Ovary (tissue), 3 donors: ENCODE results near the gene FOSL2.

Experiments
- CTCF ChIP-seq, 3 donors: fragments of 450-650 bp in 2 of 3; fragments of 200-600 bp in 1 of 3; IDR thresholded peaks; one replicate each; pipeline versions ENCODE4 v1.5.1 to v1.8.0; 2016 to 2022; ENCODE audit warnings: antibody characterized with exemption in 3 of 3, mild to moderate bottlenecking in 1 of 3
- POLR2A ChIP-seq: fragments of 450-650 bp; IDR thresholded peaks from one replicate; pipeline ENCODE4 v1.6.1; 2017; ENCODE audit warnings: antibody characterized with exemption, mild to moderate bottlenecking, moderate library complexity
- donor health status: DM: no; HTN: no; CAD: no.

- TF ChIP-seq CTCF (IDR thresholded peaks at IDR 0.05) (no peak), POLR2A (no peak)
Measured at GRCh38 chr2:28381225-28382180, 11.2 kb upstream of the FOSL2 start.
